ENCODE data around the gene DECR2.

GRCh38 chr16:450385-450784, 48.7 kb downstream of the DECR2 start:
- TF ChIP-seq CTCF (IDR thresholded peaks at IDR 0.05; ENCODE audit: insufficient read depth, low read depth, low read length) (no peak), EZH2 (IDR thresholded peaks at IDR 0.05; ENCODE audit: insufficient read depth, low read length) (no peak)
